GM19395 (cell line): ENCODE measurements around the gene RTN4R.

Experiments used
- ATAC-seq: cut with Tn5 transposase; IDR thresholded peaks from one replicate; pipeline ENCODE4 v1.9.1; 2021; ENCODE audit warnings: mild to moderate bottlenecking, moderate library complexity; ENCODE audit not compliant: unreplicated experiment

The RTN4R gene

DNA sequence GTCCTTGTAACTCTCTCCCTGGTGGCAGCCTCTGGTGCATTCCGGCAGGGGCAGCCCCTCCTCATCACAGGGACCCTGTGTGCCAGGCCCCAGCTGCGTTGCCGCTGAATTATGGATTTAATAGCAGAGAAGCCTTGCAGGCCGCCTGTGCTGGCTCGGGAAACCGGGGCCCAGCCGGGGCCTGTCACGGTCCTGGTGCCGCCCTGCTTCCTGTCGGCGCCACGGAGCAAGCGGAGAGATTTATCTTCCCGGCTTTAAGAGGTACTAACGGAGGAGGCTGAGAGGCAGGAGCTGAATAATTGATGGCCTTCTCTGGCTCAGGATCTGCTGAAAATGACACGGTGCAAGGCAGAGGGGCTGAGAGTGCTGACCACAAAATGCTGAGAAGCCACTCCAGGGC, 63.3 kb downstream of the RTN4R start:
- no peak for ATAC-seq

- no peak for ATAC-seq
Observed at GRCh38 chr22:20204311-20204710, 63.8 kb downstream of the RTN4R start.

DNA sequence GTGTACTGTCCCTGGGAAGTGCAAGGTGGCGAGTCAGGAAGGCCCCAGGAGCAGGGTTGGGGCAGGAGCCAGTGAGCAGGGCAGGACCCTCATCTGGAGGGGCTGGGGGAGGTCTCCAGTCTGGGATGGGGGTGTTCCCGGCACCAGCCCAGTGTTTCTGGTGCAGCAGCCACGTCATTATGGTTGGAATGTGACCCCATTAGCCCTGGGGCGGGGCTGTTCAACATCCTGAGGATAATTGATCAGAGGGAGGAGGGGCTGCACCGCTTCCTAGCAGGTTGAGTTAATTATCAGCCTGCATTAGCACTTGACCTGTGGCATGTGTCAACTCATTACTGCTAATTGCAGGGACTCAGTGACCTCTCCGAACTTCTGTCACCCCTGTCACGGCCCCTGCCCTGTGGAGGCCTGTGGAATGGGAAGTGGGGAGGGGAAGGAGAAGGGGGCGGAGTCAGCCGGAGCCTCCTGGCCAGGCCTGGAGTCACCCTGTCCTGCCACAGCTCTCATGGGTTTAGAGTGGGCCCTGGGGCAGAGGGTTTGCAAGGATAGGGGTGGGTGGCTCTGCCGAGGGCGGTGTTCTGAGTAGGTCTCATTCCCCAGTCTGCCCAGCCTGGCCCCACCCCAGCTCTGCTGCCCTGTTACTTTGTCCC, 64.4 kb downstream of the RTN4R start:
- ATAC-seq: no peak

DNA sequence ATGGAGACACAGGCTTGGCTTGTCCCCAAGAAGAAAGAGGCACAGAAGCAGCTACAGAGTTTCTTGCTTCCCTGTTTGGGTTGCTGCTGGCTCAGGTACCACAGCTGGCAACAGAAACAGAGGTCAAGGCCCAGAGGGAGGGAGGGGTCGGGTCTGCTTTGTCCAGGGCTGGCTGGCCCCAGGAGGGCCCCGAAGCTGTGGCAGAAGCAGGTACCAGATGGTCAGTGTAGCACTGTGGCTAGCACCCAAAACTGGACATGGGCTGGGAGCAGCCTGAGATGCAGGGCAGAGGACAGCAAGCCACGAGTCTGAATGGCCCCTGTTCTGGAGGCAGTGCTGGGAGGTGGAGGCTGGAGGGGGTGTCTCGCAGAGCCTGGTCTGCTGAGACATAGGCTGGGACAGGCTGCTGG, 65.0 kb downstream of the RTN4R start:
- no peak for ATAC-seq

- ATAC-seq: no peak
Observed at GRCh38 chr22:20201837-20202392, 66.2 kb downstream of the RTN4R start.

DNA sequence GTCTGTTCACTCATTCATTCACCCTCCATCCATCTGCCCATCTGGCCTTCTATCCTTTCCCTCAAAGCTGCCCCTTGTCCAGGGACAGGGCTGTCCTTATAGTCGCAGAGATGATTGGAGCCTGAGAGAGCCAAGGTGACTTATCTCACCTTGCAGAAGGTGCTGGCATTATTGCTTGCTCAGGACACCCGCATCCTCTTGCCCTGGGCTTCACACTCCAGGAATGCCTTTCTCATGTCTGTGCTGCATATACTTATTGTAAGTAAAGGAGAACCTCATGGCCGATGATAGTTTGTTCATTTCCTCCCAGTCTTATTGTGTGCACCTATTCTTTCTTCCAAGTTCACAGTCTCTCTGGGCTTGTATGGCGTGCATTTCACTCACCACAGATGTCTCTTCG, 68.2 kb downstream of the RTN4R start:
- no peak for ATAC-seq

GRCh38 chr22:20199413-20199842, 68.7 kb downstream of the RTN4R start:
- ATAC-seq: no peak

GRCh38 chr22:20198557-20199319, 69.4 kb downstream of the RTN4R start:
- ATAC-seq: no peak

DNA sequence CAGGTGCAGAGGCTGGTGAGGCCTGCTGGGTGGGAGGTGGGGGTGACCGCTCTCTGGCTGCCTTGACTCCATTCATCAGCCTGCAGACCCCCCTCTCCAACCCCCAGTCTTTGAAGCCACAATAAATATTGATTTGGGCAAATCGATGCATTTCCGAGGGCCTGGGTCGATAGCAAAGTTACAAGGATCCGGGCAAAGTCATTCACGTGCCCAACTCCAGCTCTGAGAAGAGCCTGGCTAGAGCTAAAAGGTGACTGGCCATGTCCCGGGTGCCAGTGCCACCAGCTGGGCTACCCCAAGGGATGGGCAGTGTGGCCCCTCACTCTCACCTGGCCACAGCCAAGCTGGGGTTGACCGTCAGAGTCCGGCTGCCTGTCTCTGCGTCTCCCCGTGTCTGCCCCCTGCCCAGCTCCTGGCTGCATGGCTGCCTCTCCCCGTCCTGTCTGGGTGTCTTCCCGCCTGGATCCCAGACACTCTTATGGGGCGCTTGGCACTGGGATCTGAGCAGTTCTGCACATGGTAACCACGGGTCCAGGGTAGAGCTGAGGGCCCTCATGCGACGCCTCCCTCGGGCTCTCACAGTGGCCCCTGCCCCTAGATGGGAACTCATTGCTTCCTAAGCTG, 70.6 kb downstream of the RTN4R start:
- ATAC-seq: no peak

DNA sequence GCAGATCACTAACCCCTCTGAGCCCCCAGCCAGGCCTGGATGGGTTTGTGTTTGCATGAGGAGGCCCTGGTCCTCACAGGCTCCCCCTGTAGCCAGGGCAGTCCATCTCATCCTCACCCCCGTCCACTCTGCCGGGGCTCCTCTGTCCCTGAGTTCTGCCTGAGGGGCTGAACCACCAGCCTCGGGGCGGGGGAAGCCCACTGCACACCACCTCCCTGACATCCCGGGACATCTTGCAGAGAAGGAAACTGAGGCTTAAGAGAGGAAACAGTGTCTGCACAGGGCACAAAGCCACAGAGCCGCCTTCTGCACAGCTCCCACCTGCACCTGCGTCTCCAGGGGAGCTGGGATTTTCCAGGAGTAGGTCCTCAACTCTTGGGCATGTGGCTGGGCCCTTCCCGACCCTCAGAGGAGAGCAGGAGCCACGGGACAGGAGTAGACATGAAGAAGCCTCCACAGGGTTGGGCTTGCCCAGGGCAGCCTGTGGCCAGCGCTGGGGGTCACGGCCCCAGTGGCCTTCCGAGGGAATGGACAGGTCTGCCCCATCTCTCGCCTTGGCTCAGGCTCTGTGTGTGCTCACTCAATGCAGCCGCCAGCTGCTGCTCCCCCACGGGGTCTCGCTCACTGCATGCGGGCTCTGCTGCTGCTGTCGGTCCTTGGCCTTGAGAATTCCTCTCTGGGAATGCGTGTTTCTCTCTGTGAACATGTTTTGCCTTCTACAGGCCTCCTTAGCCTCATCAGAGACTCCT, 71.8 kb downstream of the RTN4R start:
- no peak for ATAC-seq

- ATAC-seq: no peak
Observed at GRCh38 chr22:20194681-20195593, 73.2 kb downstream of the RTN4R start.

DNA sequence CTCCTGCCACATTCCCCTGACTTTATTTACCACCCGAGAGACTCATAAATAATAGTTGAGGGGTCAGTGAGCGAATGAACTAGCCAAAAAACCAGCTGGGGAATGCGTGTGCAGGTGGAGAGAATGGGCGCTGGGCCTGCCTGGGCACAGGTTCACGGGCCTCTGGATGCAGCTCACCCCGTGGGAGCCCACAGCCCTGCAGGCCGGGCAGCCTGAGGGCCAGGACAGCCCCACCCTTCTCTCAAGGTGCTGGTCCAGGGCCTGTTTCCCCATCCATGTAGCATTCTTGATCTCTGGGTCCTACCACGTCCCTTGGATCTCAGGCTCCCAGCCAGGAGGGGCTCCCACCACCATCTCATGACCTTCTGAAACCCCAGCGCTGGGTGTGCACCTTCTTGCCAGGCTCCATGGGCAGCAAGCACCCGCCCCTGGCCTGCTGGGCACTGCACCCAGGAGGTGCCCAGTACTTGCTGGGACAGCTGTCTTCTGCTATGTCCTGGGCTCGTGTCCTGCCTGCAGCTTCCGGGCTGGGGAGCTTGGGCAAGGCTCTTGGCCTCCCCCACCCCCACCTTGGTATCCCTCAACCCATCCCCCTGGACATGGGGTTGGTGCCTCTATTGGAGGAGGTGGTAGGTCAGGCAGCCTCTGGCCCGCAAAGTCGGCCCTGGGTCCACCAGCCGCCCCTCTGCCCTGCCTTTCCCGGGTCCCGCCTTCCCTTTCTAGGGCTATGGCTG, 74.2 kb downstream of the RTN4R start:
- no peak for ATAC-seq

- ATAC-seq: no peak
Observed at GRCh38 chr22:20192972-20193760, 75.0 kb downstream of the RTN4R start.

DNA sequence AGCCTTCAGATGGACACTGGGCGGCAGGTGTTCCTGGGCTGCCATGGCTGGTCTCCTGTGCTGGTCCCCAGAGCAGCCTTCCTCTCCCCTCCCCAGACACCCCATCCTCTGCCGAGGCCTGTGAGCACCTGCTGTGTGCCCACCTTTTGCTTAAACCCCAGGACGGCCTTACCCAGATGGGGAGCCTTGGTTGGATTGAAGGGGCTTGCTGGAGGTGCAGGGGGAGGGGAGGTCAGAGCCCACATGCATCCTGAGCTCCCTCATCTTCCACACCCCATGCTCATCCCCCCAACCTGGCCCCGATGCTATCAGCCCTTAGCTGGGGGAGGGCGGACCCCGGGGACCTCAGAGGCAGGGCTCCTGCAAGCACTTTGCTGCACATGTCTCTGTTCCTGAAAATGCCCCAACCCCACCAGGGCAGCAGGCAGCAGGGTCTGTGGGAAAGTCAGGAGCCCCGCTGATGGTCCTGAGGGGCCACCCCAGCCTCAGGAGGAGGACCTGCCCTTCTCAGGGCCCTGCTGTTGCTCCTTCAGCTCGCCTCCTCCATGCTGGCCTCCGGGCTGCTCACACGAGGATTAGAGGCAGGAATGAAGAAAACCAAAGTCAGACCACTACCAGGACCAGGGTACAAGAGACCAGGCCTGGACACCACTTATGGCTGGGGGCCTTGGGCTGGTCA, 75.7 kb downstream of the RTN4R start:
- no peak for ATAC-seq

GRCh38 chr22:20191803-20192202, 76.3 kb downstream of the RTN4R start:
- ATAC-seq: no peak
